Fibroblast of the aortic adventitia (primary cell): ENCODE measurements around the gene NR4A1. TPM values are rescaled to one million over a fixed set of nuclear protein-coding genes. Genes with fewer than 3 reads are reported as not detected.

Source experiments
- total RNA-seq: library from RNA; depleted of rRNA; stranded (reverse); fragments of >200 nt; gene quantifications from 2 replicates; pipeline ENCODE4 v1.2.3, GENCODE V29; 2012; ENCODE audit warnings: low replicate concordance

Gene NR4A1
- total RNA-seq, 1 donor = 3.9 TPM

Other genes starting within 250 kb of the NR4A1 start
- 0.18 TPM in 1 of 2 replicates, not detected in the other for gene FIGNL2, start 202.7 kb upstream of the NR4A1 start, total RNA-seq
- gene ANKRD33, start 163.3 kb upstream of the NR4A1 start, total RNA-seq = 0.09 TPM in 1 of 2 replicates, not detected in the other
- gene ACVRL1, start 143.9 kb upstream of the NR4A1 start, total RNA-seq = 50.3 and 56.5 TPM in 2 replicates
- 12.6 and 17.1 TPM in 2 replicates for gene ACVR1B, start 99.7 kb upstream of the NR4A1 start, total RNA-seq
- gene TAMALIN, start 44.5 kb upstream of the NR4A1 start, total RNA-seq = 7.3 TPM in 2 replicates
- gene ATG101, start 18.5 kb downstream of the NR4A1 start, total RNA-seq = 41.1 and 89.2 TPM in 2 replicates
- gene SMIM41, start 28.3 kb downstream of the NR4A1 start, total RNA-seq = 0.27 and 0.98 TPM in 2 replicates
- 0.25 and 0.36 TPM in 2 replicates for gene KRT80, start 140.6 kb downstream of the NR4A1 start, total RNA-seq
- 1.4 and 20.0 TPM in 2 replicates for gene KRT7, start 181.8 kb downstream of the NR4A1 start, total RNA-seq
- gene KRT86, start 223.2 kb downstream of the NR4A1 start, total RNA-seq = not detected in 2 replicates
- gene KRT81, start 240.1 kb downstream of the NR4A1 start, total RNA-seq = not detected in 2 replicates